Prostate gland (tissue), 2 donors: ENCODE results near the gene DHX16.
A peak's percentile ranks its signal among the peaks of the same experiment; 100 is the strongest.

Experiments used
- CTCF ChIP-seq, 4 experiments: fragments of 200-600 bp in 2 of 4; fragments of 450-650 bp in 2 of 4; sonication (generic) in 2 of 4; IDR thresholded peaks; 1 replicate in 3 of 4; 2 replicates in 1 of 4; pipeline ENCODE4 v1.5.1; 2016 to 2019; ENCODE audit warnings: antibody characterized with exemption in 4 of 4, mild to moderate bottlenecking in 2 of 4, moderate library complexity in 2 of 4
- POLR2A ChIP-seq: fragments of 450-650 bp; IDR thresholded peaks from one replicate; pipeline ENCODE4 v1.6.1; 2016; ENCODE audit warnings: antibody characterized with exemption, mild to moderate bottlenecking
- POLR2AphosphoS5 ChIP-seq: sonication (generic); formaldehyde crosslinking; IDR thresholded peaks from one replicate; pipeline ENCODE4 v1.6.1; 2017; ENCODE audit warnings: antibody characterized with exemption

GRCh38 chr6:30617565-30618269, 55.1 kb downstream of the DHX16 start, which contains the start of gene MRPS18B:
- TF ChIP-seq CTCF (IDR thresholded peaks at IDR 0.05), result no peak
- TF ChIP-seq POLR2A, result peak; percentile 58
- TF ChIP-seq POLR2AphosphoS5, result peak; percentile 88
